Activated naive CD4-positive, alpha-beta T cell treated with anti-CD3 and anti-CD28 coated beads, Interleukin-2, amount 50 U/mL, for 24 hours (primary cell): ENCODE measurements around the gene CCDC178.

ENCODE experiments used
- H3K27ac Mint-ChIP-seq: one replicate; pipeline ENCODE4 v1.8.0; 2021; ENCODE audit warnings: mild to moderate bottlenecking, mixed read lengths
- H3K27me3 Mint-ChIP-seq: one replicate; pipeline ENCODE4 v1.8.0; 2021; ENCODE audit warnings: mixed read lengths
- H3K36me3 Mint-ChIP-seq: one replicate; pipeline ENCODE4 v1.8.0; 2021; ENCODE audit warnings: mixed read lengths
- H3K4me1 Mint-ChIP-seq: one replicate; pipeline ENCODE4 v1.8.0; 2021; ENCODE audit warnings: mixed read lengths
- H3K4me3 Mint-ChIP-seq: one replicate; pipeline ENCODE4 v1.8.0; 2021; ENCODE audit warnings: mild to moderate bottlenecking, mixed read lengths
- H3K9me3 Mint-ChIP-seq: one replicate; pipeline ENCODE4 v1.8.0; 2021; ENCODE audit warnings: mixed read lengths

Gene CCDC178

GRCh38 chr18:33291539-33291938, 149.0 kb downstream of the CCDC178 start:
- no peaks in the 10 kb centered on the region for H3K4me1 Mint-ChIP-seq
- no peak overlapping the region for H3K27ac Mint-ChIP-seq
- H3K4me3 Mint-ChIP-seq = no peak overlapping the region
- H3K27me3 Mint-ChIP-seq = no peaks in the 10 kb centered on the region
- H3K9me3 Mint-ChIP-seq = peaks cover 5% of the 10 kb centered on the region
- H3K36me3 Mint-ChIP-seq = no peaks in the 10 kb centered on the region

DNA sequence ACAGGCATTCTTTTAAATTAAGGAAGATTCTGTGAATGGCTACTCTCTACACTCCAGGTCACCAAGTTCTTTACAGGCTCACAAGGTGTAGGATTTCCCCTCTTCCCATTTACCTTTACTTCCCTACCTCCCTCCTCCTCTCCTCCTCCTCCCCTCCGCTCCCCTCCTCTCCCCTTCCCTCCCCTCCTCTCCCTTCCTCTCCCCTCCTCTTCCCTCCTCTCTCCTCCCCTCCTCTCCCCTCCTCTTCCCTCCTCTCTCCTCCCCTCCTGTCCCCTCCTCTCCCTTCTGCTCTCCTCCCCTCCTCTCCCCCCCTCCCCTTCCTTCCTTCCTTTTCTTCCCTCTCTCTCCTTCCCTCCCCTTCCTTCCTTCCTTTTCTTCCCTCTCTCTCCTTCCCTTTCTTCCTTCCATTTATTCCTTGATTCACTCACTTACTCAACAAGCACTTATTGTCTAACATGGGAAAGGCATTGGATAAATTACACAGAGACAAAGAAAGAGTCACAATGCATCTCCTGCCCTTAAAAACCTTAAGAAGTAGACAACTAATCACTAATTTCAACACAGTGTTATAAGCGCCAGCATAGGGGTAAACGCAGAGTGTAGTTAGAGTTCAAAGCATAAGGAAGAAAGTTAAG, 152.3 kb downstream of the CCDC178 start:
- H3K36me3 Mint-ChIP-seq = no peaks in the 10 kb centered on the region
- no peak overlapping the region for H3K27ac Mint-ChIP-seq
- peaks cover 5% of the 10 kb centered on the region for H3K9me3 Mint-ChIP-seq
- no peaks in the 10 kb centered on the region for H3K27me3 Mint-ChIP-seq
- H3K4me3 Mint-ChIP-seq = no peak overlapping the region
- no peaks in the 10 kb centered on the region for H3K4me1 Mint-ChIP-seq

GRCh38 chr18:33282709-33283333, 157.7 kb downstream of the CCDC178 start:
- H3K9me3 Mint-ChIP-seq = no peaks in the 10 kb centered on the region
- H3K4me1 Mint-ChIP-seq = no peaks in the 10 kb centered on the region
- no peak overlapping the region for H3K27ac Mint-ChIP-seq
- no peak overlapping the region for H3K4me3 Mint-ChIP-seq
- H3K27me3 Mint-ChIP-seq = no peaks in the 10 kb centered on the region
- H3K36me3 Mint-ChIP-seq = no peaks in the 10 kb centered on the region

DNA sequence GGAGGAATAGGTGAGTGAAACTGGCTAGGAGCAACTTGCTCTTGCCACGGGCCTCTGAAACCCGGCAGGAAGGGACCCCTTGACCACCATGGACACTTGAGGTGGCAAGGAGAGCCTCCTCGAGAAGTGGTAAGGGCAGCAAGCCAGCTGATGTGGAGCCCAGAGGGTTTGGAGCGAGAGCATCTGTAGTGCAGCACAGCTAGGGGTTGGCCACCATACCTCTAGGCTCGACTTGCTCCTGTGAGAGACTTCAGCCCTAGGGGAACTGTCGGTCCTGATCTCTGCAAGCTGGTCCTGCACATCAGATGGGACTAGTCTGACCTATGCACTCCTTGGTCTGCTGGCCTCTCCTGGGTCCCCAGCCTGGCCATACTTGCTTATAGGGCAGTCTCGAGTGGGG, 158.4 kb downstream of the CCDC178 start:
- Mint-ChIP-seq H3K36me3 (no peaks in the 10 kb centered on the region), H3K9me3 (no peaks in the 10 kb centered on the region), H3K4me3 (no peak overlapping the region), H3K27me3 (no peaks in the 10 kb centered on the region), H3K27ac (no peak overlapping the region), H3K4me1 (no peaks in the 10 kb centered on the region)

- Mint-ChIP-seq H3K36me3 (no peaks in the 10 kb centered on the region), H3K4me1 (no peaks in the 10 kb centered on the region), H3K27ac (no peak overlapping the region), H3K27me3 (no peaks in the 10 kb centered on the region), H3K4me3 (no peak overlapping the region), H3K9me3 (no peaks in the 10 kb centered on the region)
Observed at GRCh38 chr18:33277431-33277830, 163.1 kb downstream of the CCDC178 start.

DNA sequence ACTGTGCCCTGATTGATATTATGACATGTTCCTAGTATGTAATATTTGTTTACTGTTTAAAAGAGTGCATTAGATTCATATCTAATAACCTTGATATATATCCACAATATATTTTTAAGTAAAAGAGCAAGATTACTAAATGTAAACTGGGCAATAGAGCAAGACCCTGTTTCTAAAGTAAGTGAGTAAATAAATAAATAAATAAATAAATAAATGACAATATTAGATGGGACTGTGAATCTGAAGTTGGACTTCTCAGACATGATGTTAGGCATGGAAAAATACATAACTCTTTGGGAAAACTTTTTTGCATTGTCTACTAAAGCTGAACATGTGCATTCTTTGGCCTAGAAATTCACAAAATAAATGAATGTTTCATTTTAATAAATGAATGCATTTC, 164.7 kb downstream of the CCDC178 start:
- H3K9me3 Mint-ChIP-seq = no peaks in the 10 kb centered on the region
- H3K36me3 Mint-ChIP-seq = no peaks in the 10 kb centered on the region
- no peaks in the 10 kb centered on the region for H3K4me1 Mint-ChIP-seq
- H3K27me3 Mint-ChIP-seq = no peaks in the 10 kb centered on the region
- H3K4me3 Mint-ChIP-seq = no peak overlapping the region
- no peak overlapping the region for H3K27ac Mint-ChIP-seq

DNA sequence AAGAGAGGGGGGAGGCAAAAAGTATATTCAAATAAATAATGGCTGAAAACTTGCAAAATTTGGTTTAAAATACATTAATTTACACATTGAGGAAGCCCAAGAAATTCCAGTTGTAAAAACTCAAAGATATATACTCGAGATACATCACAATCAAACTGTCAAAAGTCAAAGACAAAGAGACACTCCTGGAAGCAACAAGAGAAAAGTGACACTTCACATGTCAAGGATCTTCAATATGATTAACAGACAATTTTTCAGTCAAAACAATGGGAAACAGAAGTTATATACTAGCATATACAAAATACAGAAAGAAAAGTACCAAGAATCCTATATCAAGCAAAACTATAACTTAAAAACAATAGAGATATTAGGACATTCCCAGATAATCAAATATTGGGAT, 170.2 kb downstream of the CCDC178 start:
- no peaks in the 10 kb centered on the region for H3K9me3 Mint-ChIP-seq
- no peak overlapping the region for H3K4me3 Mint-ChIP-seq
- H3K27me3 Mint-ChIP-seq = no peaks in the 10 kb centered on the region
- H3K4me1 Mint-ChIP-seq = no peaks in the 10 kb centered on the region
- no peaks in the 10 kb centered on the region for H3K36me3 Mint-ChIP-seq
- H3K27ac Mint-ChIP-seq = no peak overlapping the region

- Mint-ChIP-seq H3K4me3 (no peak overlapping the region), H3K4me1 (no peaks in the 10 kb centered on the region), H3K9me3 (no peaks in the 10 kb centered on the region), H3K27me3 (no peaks in the 10 kb centered on the region), H3K27ac (no peak overlapping the region), H3K36me3 (no peaks in the 10 kb centered on the region)
Observed at GRCh38 chr18:33269223-33269622, 171.3 kb downstream of the CCDC178 start.

DNA sequence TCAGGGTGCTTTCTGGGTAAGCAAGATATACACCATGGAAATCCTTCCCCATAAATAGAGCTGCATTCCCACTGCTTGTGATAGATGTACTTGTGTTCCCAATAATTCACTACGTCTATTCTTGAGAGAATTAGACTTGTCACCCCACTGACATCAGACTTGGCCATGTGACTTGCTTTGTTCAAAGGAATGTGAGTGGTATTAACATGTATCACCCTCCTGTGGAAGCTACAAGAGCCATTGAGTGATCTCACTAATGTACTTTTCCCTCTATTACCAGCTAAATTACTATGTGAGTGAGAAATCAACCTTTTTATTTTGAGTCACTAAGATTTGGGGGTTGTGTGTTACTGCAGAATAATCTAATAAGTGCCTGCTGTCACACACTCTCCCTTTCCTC, 176.0 kb downstream of the CCDC178 start:
- Mint-ChIP-seq H3K4me1 (no peaks in the 10 kb centered on the region), H3K27me3 (no peaks in the 10 kb centered on the region), H3K36me3 (no peaks in the 10 kb centered on the region), H3K9me3 (no peaks in the 10 kb centered on the region), H3K4me3 (no peak overlapping the region), H3K27ac (no peak overlapping the region)

GRCh38 chr18:33239298-33239697, 201.2 kb downstream of the CCDC178 start:
- no peak overlapping the region for H3K4me3 Mint-ChIP-seq
- H3K27me3 Mint-ChIP-seq = no peaks in the 10 kb centered on the region
- no peak overlapping the region for H3K27ac Mint-ChIP-seq
- no peaks in the 10 kb centered on the region for H3K4me1 Mint-ChIP-seq
- H3K9me3 Mint-ChIP-seq = peaks cover 17% of the 10 kb centered on the region
- H3K36me3 Mint-ChIP-seq = no peaks in the 10 kb centered on the region

GRCh38 chr18:33232318-33232626, 208.2 kb downstream of the CCDC178 start:
- no peaks in the 10 kb centered on the region for H3K36me3 Mint-ChIP-seq
- no peak overlapping the region for H3K27ac Mint-ChIP-seq
- H3K4me1 Mint-ChIP-seq = peaks cover 8% of the 10 kb centered on the region
- no peaks in the 10 kb centered on the region for H3K27me3 Mint-ChIP-seq
- no peak overlapping the region for H3K4me3 Mint-ChIP-seq
- H3K9me3 Mint-ChIP-seq = no peaks in the 10 kb centered on the region

DNA sequence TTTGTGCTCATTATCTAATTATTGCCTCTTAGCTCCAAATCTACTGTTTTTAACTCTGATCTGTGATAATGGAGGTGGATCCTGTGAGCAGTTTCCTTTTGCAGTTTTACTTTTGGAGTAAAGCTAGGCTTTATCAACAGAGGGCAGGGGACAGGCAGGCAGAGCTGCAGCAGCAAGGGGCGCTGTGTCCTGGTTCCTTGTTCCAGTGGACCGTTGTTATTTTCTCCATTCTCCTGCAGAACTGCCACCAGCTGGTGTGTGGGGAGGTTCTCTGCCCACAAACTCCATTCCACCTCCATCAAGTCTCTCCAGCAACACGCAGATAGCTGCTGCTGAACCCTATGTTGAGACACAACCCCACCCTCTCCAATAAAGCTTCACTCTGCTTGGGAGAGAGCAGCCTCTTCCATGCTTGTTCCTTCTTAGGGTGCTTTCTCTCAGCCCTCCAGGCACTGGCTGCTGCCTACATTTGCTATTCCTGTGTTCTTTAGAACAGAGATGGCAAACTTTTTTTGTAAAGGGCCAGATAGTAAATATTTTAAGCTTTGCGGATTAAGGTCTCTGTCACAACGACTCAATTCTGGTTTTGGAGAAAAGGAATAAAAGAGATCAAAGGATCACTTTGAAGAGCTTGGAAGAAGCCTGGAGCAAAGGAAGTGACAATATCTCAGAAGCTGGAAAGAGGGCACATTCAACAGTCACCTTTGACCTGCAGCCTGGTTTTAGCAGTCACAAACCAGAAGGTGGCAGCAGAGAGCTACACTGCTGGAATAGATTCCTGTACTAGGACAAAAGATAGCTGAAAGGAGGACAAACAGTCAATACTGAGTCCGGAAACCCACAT, 208.8 kb downstream of the CCDC178 start:
- H3K4me1 Mint-ChIP-seq = peaks cover 8% of the 10 kb centered on the region
- no peak overlapping the region for H3K4me3 Mint-ChIP-seq
- H3K27me3 Mint-ChIP-seq = no peaks in the 10 kb centered on the region
- H3K27ac Mint-ChIP-seq = no peak overlapping the region
- no peaks in the 10 kb centered on the region for H3K36me3 Mint-ChIP-seq
- H3K9me3 Mint-ChIP-seq = no peaks in the 10 kb centered on the region

DNA sequence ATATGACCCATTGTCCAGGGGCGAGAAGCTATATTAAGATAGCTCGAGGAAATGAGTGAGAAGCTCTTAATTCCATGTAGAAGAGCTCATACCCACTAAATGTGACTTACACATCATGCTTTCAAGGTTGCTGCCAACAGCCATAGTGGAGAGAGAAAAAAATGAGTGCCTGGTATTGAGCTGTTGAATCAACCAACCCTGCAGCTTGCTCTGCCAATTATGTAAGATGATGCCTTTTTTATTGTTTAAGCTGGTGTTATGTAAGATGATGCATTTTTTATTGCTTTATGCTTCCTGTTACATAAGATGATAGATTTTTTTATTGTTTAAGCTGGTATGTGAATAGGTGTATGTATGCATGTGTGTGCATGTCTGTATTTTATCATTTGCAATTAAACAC, 228.2 kb downstream of the CCDC178 start:
- Mint-ChIP-seq H3K9me3 (no peaks in the 10 kb centered on the region), H3K4me3 (no peak overlapping the region)

DNA sequence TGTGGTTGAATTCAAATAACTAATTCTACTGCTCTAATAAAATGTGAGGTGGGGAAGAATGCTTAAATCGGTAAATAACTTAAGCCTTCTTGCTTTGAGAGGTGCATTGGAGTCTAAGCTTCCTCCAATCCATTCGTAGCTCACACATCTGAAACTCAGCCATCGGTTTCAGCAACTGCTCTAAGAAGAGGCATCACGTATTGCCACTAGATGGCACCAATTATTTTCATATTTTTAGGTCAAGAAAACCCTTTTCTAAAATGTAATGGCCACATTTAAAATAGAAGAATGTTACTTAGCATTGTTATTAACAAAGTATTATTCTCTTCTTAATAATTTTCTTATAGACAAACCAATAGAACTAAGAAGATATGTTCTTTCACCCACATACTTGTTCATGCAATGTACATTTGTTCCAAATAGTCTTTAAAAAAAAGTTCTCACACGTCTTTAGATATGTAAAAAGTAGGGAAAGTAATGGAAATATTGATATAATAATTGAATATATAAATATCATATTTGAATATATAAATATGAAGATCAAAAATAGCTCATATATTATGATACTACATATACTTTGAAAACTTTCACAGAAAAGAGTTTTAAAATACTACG, 229.8 kb downstream of the CCDC178 start:
- Mint-ChIP-seq H3K27ac (no peak overlapping the region), H3K36me3 (no peaks in the 10 kb centered on the region), H3K27me3 (no peaks in the 10 kb centered on the region), H3K9me3 (no peaks in the 10 kb centered on the region), H3K4me1 (no peaks in the 10 kb centered on the region), H3K4me3 (no peak overlapping the region)

More for the DNA sequence above, 228.2 kb downstream of the CCDC178 start:
- H3K27me3 Mint-ChIP-seq = no peaks in the 10 kb centered on the region
- H3K27ac Mint-ChIP-seq = no peak overlapping the region
- H3K36me3 Mint-ChIP-seq = no peaks in the 10 kb centered on the region
- H3K4me1 Mint-ChIP-seq = no peaks in the 10 kb centered on the region

GRCh38 chr18:33205777-33206176, 234.7 kb downstream of the CCDC178 start:
- Mint-ChIP-seq H3K4me1 (no peaks in the 10 kb centered on the region), H3K4me3 (no peak overlapping the region), H3K27me3 (no peaks in the 10 kb centered on the region), H3K27ac (no peak overlapping the region), H3K36me3 (no peaks in the 10 kb centered on the region), H3K9me3 (no peaks in the 10 kb centered on the region)

- Mint-ChIP-seq H3K4me3 (no peak overlapping the region), H3K27ac (no peak overlapping the region), H3K36me3 (no peaks in the 10 kb centered on the region), H3K4me1 (no peaks in the 10 kb centered on the region), H3K27me3 (no peaks in the 10 kb centered on the region), H3K9me3 (no peaks in the 10 kb centered on the region)
Observed at GRCh38 chr18:33201509-33201926, 239.0 kb downstream of the CCDC178 start.
